Non-pigmented ciliary epithelial cell (primary cell): Measurements from ENCODE around the gene HLF.

ENCODE experiments used
- DNase-seq: peaks from one replicate; pipeline ENCODE4 v3.0.0-alpha.2; 2010; ENCODE audit warnings: low read depth

HLF gene

DNA sequence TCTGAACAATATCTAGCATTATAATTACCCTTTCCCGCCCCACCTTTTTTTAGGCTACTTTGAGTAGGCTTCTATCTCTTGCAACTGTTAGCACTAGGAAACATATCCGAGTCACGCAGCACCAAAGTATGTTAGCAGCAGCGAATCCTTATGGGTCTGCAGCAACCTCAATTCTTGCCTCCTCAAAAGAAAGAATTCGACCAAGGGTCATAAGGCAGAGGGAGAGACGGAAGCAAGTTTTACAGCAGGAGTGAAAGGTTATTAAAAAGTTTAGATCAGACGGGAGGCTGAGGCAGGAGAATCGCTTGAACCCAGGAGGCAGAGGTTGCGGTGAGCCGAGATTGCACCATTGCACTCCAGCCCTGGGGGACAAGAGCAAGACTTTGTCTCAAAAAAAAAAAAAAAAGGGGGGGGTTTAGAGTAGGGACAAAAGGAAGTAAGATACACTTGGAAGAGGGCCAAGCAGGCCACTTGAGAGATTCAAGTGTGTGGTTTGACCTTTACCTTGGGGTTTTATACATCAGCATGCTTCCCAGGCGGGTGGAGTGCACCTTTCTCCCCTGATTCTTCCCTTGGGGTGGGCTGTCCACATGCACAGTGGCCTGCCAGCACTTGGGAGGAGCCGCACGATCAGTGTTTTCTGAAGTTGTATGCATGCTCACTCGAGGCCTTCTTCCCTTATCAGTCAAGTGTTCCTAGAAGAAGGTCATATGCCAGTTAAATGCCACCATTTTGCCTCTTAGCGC, 67.7 kb downstream of the HLF start:
- DNase-seq: no peak

DNA sequence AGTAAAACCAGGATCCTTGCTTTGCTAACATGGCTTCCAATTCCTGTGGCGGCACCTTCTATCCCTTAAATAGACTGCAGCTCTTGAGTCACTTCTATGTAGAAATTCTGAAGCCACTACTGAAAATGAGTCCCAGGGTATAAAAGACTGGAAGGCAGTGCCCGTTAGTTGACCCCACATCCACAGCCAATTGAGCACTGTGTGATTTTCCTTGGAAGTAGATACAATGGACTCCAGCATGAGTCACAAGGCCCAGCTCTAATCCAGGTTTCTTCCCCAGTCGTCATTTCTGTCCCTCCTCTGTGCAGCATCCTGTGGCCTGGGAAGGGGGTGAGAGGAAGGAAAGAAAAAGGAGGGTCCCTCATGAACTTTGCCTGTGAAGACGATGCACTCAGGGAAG, 69.5 kb downstream of the HLF start:
- DNase-seq: no peak

DNA sequence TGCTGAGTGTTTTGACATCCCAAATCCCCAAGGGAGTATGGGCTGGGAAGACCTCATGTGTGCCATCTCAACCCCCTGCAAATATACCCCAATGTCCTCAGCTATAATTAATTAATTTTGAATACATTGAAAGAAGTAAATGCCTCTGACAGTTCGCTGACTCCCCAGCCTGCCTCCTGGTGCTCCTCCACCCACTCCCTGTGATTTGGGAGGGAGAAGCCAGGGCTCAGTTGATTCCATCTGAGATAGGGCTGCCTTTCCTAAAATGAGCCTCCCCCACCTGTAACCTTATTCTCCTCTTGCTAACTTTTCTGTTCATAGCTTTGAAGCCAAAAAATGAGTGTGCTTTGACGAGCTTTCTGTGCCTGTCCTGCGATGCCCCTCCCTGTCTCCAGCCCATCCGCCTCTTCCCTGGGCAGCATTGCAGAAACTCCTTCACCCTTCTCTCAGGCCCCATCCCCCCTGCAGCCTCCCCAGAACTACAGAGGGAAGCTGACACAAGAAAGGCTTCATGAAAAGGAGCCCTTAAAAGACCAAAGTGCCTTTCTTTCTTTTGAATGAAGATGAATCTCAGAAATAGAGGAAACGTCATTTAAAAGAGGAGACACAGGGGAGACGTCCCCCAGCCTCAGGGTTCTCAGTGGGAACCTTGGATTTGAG, 70.3 kb downstream of the HLF start:
- DNase-seq: no peak

DNA sequence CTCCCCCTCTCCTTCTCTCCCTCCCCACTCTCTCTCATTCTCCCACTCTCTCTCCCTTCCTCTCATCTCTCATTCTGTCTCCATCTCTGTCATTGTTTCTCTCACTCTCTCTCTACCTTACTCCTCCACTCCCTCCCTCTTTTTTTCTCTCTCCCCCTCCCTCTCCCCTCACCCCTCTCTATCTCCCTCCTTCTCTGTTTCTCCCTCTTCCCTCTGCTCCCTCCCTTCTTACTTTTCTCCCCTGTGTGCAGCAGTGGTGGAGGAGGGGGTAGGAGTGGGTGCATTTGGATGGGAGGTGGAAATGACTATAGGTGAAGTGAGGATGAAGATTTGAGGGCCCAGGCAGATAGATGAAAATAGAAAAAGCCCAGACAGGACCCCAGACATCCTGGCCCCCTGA, 70.9 kb downstream of the HLF start:
- no peak for DNase-seq

DNA sequence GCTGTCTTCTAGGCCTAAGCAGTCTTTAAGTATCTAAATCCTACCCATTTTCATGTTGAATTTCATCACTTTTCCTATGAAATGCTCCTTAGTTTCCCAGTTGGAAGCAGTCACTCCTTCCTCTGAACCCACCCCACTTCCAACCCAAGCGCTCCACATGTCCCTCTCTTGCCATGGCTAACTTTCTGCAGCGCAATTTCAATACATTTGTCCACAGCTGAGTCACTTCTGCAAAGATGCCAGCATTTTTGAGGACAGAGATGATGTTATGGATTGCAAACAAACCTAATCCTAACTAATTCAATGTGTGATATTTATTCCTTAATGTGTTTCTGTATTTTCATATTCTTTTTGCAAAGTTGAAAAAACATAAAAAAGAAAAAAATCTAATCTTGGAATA, 71.7 kb downstream of the HLF start:
- DNase-seq: no peak

DNA sequence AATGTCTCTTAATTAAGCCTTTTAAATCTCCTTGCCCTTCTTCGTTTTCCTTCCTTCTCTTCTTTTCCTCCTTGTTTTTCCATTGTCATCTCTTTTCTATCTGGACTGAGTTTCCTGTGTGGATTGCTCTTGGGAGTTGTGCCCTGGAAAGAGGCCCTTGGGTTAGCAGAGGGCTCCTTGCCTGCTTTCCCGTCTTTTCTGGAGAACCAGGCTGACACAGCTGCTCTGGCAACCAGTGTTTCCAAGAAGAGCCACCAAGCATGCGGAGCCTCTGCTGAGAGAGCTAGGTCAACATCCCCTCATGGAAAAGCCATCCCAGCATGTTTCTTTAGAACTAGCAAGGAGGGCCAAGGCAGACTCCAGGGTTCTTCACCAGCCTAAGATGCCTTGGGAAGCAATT, 75.4 kb downstream of the HLF start:
- DNase-seq: no peak

DNA sequence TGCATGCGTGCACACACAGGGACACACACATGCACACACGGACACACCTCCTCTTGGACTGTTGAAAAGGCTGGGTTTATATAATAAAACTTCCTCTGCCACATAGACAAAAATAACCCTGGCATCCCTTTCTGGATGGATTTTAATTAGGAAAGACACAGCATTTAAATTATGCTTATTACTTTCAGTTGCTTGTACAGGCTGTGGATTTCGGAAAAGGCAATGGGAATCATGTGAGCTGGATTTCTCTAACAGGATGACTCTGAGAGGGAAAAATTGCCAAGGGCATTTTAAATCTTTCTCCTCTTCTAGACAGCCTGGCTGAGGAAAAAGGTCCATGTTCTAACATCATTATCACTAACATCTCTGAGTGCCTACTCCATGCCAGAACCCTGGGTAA, 75.9 kb downstream of the HLF start:
- no peak for DNase-seq

DNA sequence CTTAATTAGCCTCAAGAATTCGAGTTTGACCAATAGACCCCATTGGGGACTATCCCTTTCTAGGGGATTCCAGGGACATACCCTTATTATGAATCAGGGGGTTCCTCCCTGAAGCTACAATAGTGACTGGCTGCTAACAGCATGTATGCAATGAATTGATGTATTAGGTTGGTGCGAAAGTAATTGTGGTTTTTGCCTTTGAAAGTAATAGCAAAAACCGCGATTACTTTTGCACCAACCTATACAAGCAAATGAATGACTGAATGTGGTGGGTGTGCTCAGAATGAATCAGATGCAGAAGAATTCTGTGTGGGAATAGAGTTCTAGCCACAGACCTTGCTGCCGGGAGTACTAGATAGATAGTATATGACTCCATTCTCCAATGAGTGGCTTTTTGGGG, 76.7 kb downstream of the HLF start:
- peak; percentile 45 for DNase-seq

DNA sequence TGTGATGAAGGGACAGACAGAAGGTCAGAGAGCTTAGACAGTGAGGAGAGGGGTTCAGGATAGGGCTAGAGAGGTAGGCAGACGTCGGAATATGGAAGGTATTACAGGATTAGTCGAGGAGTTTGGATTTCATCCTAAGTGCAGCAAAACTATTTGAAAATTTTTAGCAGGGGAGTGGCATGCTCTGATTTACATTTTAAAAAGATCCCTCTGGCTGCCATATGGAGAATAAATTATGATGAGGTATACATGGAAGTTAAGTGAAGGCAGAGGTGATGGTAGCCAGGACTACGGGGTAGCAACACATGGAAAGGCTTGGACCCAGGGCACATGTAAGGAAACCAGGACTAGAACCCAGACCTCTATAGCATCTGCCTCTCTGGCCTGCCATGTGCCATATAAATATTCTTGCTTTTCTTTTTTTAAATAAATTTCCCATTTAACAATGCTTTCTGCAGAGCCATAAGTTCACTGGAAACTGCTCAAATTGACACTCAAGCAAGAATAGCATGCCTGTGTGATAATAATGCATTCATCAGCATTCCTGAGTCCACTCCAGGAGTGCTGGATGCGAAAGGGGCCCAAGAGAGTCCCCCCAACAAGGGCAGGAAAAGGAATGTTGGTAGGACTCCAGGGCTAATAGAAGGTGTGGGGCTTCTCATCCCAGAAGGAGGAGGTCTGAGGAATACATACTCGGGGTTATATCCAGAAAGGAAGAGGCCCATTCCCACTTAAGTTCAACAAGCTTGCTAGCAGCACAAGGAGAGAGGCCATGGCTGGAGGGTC, 78.2 kb downstream of the HLF start:
- DNase-seq: no peak

DNA sequence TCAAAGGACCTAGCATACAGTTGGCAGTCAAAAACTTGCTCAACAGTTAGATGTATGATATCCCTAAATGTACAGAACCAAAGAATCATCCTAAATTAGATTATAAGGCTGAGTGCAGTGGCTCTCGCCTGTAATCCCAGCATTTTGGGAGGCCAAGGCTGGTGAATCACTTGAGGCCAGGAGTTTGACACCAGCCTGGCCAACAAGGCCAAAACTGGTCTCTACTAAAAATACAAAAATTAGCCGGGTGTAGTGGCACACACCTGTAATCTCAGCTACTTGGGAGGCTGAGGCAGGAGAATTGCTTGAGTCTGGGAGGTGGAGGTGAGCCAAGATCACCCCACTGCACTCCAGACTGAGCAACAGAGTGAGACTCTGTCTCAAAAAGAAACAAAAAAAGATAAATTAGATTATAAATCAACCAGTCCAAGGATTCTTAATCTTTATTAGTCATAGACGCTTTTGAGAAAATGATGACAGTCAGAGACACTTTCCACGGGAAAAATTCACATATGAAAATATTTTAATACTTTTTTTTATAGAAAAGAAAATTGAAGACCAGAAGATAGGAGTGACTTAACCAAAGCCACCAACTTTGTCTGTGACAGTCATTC, 79.2 kb downstream of the HLF start:
- no peak for DNase-seq

DNA sequence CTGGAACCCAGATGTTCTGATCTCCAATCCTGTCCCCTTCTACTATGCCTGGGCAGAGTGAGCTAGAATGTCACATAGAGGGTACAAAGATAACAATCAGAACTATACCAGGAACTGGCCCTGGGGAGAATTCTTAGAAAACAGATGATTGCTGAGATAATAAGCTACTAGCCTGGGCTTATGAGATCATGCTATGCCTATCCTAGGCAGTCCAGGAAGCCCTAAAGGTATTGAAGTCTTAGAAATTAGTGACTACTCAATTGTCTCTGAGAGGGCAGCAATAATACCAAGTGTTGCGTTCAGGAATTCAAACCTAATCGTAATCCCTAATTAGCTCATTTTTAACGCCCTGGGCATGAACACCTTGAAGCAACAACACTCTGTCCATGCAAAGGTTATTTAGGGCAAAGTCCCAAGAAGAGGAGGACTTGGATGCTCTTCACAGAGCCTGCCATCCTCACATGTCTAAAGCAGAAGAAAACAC, 79.8 kb downstream of the HLF start:
- DNase-seq: no peak

DNA sequence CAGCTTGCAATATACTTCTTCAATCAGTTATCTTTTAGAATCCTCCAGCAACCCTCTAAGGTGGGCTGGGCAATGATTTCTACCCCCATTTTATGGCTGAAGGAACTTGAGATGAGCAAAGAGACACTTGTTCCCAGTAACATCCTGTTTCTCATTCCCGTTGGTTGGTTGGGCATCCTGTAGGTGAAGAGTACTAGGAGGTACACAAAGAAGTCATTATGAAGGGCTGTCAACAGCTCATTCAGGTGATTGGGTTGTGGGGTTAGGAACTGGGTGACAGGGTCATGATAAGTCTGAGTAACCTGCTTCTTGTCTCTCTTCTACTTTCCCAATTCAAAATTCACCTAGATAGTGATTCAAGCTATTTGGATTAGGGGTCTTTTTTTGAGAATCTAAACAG, 80.4 kb downstream of the HLF start:
- DNase-seq: no peak

DNA sequence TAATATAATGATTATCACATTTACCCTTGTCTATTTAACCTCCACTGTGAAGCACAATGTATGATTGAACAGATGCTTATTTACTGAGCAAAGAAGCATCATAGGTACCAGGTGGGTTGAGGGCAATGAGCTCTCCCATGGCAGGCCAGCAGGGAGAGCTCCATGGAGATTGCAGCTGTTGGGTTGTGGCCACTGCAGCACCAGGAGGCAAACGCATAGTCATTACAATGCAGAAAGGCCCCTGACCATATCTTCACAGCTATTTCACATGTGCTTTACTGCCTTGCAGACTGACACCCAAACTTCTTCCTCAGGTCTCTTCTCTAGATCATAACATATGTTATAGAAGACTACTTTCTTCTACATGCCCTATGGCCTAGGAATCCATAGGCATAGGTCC, 81.9 kb downstream of the HLF start:
- no peak for DNase-seq

DNA sequence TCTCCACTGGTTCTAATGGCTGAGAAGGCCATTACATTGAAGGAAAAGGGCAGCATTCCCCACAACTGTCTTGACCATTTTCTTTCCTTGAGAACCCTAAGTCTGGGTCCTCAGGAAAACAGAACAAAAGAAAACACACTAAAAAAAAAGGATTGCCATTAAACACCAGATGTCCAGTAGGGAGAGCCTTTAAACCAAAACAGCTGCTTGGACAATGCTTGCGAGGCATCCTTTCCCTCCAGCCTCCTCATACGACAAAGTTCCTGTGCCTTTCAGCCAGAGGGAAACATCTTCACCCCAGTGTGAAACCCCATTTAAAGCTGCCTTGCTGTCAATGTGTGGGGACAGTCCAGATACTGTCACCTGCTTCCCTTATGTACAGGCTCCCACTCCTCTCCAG, 82.6 kb downstream of the HLF start:
- DNase-seq: no peak

DNA sequence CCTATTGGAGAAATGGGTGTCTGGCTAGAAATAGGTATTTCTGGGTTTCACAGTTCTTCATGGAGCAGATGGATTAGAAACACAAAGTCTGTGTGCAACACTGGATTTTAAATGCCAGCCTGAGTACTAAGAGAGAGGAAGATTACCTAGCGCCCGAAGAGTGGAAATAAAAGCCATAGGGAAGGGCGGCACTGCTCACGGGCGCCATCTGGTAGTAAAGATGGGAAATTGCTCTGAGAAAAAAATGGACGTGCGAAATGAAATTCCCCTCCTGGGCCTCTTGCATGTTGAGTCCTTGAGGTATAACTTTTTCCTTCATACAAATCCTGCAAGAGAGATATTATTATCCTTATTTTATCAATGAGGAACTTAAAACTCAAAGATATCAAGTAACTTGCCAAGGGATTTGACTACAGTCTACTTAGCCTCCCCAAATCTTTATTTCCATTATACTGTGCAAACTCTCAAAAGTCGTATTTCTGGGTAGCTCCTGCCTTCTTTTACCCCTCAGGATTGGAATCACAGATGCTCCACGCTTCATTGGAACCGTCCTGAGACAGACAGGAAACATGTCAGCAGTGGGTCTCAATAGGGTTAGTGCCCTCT, 84.1 kb downstream of the HLF start:
- DNase-seq: no peak

DNA sequence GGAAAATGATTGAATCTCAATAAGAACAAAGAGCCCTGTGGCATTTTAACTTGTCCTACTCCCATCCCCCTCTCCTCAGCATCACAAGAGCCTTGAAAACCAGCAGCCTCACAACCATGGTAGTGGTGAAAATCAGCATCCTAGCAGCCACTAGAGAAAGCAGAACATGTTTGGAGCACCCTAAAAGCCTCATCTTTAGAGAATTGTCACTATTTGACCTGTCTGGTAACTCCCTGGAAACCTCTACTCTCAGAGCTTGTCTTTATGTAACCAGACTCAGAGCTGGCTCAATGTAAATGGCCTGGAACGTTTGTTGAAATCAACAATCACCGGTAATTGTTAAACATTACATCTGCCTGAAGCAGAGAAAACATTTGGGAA, 86.1 kb downstream of the HLF start:
- DNase-seq: no peak

DNA sequence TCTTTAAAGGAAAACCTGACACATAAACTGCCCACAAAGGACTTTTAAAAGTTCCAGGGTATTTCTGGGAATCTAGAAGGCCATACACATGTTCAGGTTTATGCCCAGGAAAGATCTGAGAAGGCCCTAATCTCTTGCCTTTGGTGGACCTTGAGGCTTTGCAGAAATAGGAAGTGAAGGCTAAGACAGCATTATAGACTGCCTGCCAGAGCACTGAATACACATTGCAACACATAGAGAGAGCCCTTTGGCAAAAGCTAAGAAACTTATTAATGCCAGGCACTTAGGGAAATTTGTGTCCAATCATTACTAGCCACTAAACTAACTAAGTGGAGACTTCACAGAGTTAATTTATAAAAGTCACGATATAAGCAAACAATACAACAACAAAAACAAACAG, 86.5 kb downstream of the HLF start:
- no peak for DNase-seq

DNA sequence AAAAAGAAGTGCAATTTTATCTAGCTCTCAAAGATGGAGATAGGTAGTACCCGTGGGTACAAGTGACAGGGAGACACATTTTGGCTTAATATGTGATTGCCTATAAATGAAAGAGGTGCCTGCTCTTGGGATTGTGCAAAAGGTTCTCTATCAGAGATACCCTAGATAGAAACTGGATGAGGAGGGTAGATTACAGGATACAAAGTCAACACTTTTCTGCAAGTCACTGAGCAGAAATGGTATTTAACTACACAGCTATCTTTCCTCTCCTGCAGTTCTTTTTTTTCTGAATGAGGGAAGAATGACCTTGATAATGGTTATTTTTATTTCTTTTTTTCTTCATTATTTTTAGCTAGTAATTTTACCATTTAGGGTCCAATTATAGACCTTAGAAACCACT, 89.2 kb downstream of the HLF start:
- DNase-seq: no peak

DNA sequence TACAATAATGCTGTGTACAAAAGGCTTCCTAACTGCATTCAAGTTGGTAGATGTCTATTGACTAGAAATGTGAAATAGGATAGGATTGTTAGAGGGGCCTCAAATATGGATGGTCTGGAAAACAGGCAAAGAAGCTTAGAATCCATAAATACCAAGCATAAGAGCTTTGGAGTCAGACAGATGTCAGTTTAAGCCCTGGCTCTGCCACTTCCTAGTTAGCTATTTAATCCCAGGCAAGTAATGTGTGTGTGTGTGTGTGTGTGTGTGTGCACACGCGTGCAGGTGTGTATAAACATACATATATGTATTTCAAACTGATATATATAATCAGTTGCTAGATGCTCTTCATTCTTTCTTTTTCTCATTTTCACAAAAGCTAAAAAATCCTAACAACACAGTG, 90.2 kb downstream of the HLF start:
- DNase-seq: no peak

DNA sequence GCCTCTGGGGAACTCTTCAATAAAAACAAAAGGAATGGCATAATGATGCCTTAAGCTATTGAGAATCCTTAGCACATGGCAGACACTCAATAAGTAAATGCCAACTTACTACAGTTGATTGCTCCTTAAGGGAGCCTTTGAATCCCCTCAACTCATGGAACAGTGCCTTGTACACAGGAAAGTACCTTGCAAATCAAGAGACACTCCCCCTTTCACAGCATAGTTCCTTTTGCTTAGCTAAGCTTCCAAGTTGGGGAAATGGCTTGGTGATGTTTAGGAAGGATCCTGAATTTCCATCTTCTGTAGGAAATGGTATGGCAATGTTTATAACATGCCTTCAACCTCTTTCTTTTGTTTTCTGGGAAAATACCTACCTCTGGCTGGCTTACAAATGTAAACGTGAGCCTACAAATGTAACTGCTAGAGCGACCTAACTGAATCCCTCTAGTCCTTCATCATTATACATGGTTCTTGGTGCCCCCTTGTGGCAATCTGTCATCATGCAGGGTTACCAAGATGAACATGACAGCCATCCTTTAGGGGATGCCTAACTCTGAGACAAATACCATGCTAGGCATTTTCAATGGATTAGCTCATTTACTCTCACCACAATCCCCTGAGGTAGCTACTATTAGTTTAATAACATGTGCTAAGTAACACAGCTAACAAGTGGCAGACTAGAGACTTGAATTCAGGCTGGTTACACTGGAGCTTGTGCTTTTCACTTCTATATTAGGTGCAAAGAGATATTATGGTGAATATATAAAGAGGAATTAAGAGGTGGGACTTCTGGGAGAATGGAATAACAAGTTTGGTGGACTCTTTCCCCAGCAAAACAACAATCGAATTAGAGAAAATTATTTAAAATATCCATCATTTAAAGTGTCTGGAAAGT, 91.9 kb downstream of the HLF start:
- no peak for DNase-seq

DNA sequence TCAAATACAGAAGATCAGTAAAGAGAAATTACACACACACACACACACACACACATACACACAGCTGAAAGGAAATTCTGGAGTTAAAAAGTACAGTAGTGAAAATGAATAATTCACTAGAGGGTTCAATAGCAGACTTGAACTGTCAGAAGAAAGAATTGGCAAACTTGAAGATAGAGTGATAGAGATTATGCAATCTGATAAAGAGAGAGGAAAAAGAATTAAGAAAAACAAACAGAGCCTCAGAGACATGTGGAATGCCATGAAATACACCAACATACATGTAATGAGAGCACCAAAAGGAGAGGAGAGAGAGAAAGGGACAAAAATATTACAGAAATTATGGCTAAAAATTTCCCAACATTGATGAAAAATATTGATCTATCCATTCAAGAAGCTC, 96.2 kb downstream of the HLF start:
- DNase-seq: no peak
